Spinal cord (tissue), 10 donors: ENCODE measurements around the gene CDH13. TPM values are rescaled to one million over a fixed set of nuclear protein-coding genes. Genes with fewer than 3 reads are reported as not detected.

Source experiments
- DNase-seq, 6 donors: peaks; one replicate each; pipeline versions ENCODE4 v3.0.0 to v3.0.0-alpha.2; 2013 to 2015; ENCODE audit warnings: low spot score in 6 of 6, low read depth in 4 of 6
- H3K27ac ChIP-seq: one replicate; pipeline ENCODE4 v1.5.1; 2013; ENCODE audit warnings: low read depth, low read length, control low read depth
- H3K27me3 ChIP-seq: one replicate; pipeline ENCODE4 v1.6.1; 2013; ENCODE audit warnings: low read length; ENCODE audit not compliant: control insufficient read depth, insufficient read depth
- H3K36me3 ChIP-seq: one replicate; pipeline ENCODE4 v1.6.1; 2013; ENCODE audit warnings: low read length; ENCODE audit not compliant: control insufficient read depth, insufficient read depth
- H3K4me1 ChIP-seq: one replicate; pipeline ENCODE4 v1.6.1; 2013; ENCODE audit warnings: low read length; ENCODE audit not compliant: control insufficient read depth, insufficient read depth
- H3K4me3 ChIP-seq: one replicate; pipeline ENCODE4 v1.5.1; 2013; ENCODE audit warnings: low read depth, low read length, control low read depth
- H3K9me3 ChIP-seq: one replicate; pipeline ENCODE4 v1.6.1; 2013; ENCODE audit warnings: low read length; ENCODE audit not compliant: control insufficient read depth, insufficient read depth
- WGBS: methylation state at CpG from one replicate; pipeline ENCODE4 v1.1.5; 2013; ENCODE audit warnings: missing lambda C conversion rate; ENCODE audit not compliant: insufficient coverage; 5-methylcytosine and 5-hydroxymethylcytosine counted together
- polyA plus RNA-seq, 2 donors: library from polyadenylated mRNA; unstranded; fragments of 120-200 nt; gene quantifications; one replicate each; pipeline ENCODE4 v1.2.1, GENCODE V29; 2013; ENCODE audit not compliant: insufficient read length in 2 of 2
- total RNA-seq, 2 donors: library from RNA; depleted of rRNA in 1 of 2; stranded (reverse); fragments of 120-200 nt in 1 of 2; fragments of >200 nt in 1 of 2; gene quantifications; one replicate each; pipeline versions ENCODE4 v1.2.3 to v1.2.4, GENCODE V29; 2013 to 2014
- donor health status: healthy.

CDH13 gene
- total and polyA plus RNA-seq, 4 donors: 34.5 to 82.3 (median 76.4) TPM

DNA sequence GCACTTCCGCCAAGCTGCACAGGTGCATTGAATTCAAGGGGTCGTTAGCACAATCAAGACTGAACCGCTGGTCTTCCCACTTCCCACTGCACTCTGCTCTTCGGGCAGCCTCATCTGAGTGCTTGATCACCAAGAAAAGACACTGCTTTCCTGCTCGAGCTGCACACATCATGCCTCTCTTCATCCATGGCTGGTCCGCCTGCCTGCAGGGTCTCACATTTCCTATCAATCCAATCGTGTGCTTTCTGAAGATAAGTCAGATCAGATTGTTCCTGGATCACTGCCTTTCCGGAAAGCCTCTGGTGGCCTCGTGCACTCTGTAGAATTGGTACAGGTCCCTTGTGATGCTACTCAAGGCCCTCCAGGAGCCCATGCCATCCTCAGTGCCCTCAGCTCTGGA lies 1150.2 kb downstream of the CDH13 start:
- Histone ChIP-seq H3K36me3 (no peaks in the 10 kb centered on the region), H3K4me1 (no peaks in the 10 kb centered on the region), H3K9me3 (no peaks in the 10 kb centered on the region), H3K4me3 (no peak overlapping the region), H3K27ac (no peak overlapping the region), H3K27me3 (no peaks in the 10 kb centered on the region)
- DNase-seq: no peak
- 68% methylated on average over 9 of the region's 9 CpGs for WGBS

DNA sequence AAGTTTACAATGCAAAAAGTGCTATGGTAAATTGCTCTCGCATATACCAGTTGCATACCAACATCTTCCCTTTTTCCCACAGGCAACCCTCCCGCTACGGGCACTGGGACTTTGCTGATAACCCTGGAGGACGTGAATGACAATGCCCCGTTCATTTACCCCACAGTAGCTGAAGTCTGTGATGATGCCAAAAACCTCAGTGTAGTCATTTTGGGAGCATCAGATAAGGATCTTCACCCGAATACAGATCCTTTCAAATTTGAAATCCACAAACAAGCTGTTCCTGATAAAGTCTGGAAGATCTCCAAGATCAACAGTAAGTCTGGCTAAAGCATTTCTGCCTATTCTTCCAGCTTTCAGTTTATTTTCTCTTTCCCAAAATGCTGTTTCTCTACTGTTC lies 1153.1 kb downstream of the CDH13 start:
- Histone ChIP-seq H3K9me3 (no peaks in the 10 kb centered on the region), H3K4me3 (no peak overlapping the region), H3K27me3 (no peaks in the 10 kb centered on the region), H3K4me1 (no peaks in the 10 kb centered on the region), H3K27ac (no peak overlapping the region), H3K36me3 (no peaks in the 10 kb centered on the region)
- 40% methylated on average over 2 of the region's 6 CpGs for WGBS
- peak in 1 of 6 donors; percentile 71 for DNase-seq

DNA sequence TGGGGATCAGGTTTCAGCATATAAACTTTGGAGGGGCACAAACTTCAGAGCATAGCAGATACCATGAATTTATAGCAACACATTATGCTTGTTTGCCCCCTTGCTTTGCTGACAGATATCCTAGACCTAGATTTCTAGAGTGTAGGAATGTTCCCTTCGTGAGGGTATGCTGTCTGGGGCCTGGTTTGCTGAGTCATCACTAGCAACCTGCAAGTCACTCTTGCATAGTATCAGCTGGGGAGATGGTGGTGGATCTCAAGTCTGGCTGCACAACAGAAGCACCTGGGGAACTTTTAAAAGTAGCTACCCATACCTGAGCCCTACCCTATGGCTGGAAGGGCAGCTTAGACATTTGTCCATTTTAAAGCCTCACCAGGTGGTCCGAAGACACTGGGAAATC lies 1158.7 kb downstream of the CDH13 start:
- H3K4me1 ChIP-seq: no peaks in the 10 kb centered on the region
- no peak overlapping the region for H3K27ac ChIP-seq
- H3K9me3 ChIP-seq: no peaks in the 10 kb centered on the region
- no peak for DNase-seq
- H3K36me3 ChIP-seq: no peaks in the 10 kb centered on the region
- WGBS: 92% methylated on average over 2 of the region's 2 CpGs
- no peaks in the 10 kb centered on the region for H3K27me3 ChIP-seq
- no peak overlapping the region for H3K4me3 ChIP-seq

DNA sequence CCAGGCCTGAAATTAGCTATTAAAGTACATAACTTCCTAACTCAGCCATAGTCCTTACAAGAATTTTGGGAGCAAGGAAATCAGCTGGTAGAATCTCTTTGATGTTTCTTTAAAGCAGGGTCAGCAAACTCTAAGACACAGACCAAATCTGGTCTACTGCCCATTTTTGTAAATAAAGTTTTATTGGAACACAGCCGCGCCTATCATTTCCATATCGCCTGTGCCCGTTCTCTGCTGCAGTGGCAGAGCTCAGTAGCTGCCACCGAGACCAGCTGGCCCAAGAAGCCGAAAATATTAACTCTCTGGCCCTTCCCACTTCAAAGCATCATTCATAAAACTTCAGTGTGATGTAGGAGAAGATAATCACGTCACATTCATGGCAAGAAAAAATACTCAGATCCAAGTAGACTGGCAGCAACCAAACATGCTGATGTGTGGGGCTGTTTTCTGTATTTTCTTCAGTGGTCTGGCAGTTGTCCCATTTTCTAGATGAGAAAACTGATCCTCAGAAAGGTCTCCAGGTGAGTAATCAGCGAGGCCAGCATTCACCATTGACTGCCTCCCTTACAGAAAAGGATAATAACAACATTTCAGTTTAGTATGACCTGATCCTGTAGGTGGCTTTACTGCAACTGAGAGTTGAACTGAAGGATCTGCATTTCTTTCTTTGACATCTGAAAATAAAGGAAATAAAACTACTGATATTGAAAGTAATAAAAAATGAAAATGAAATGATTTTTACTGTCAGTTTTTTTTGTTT lies 1163.1 kb downstream of the CDH13 start:
- H3K36me3 ChIP-seq: no peaks in the 10 kb centered on the region
- no peaks in the 10 kb centered on the region for H3K9me3 ChIP-seq
- H3K4me3 ChIP-seq: no peak overlapping the region
- H3K4me1 ChIP-seq: no peaks in the 10 kb centered on the region
- WGBS: 100% methylated on average over 2 of the region's 8 CpGs
- H3K27me3 ChIP-seq: no peaks in the 10 kb centered on the region
- no peak overlapping the region for H3K27ac ChIP-seq
- DNase-seq: no peak

DNA sequence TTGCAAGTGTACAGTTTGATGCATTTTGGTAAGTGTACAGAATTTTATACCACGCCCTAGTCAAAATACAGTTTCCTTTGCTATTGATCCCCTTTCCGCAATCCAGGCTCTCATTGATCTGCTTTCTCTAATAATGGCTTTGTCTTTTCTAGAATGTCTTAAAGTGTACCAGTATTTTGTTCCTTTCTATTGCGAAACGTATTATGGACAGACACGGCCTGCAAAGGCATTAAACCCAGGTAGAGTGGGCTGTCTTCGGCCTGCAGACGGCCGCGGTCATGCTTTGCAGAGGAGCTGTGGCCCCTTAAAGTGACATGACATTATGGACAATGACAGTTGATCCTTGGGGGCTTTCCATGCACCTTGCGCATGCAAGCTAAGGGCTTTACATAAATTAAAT lies 1165.1 kb downstream of the CDH13 start:
- 94% methylated on average over 7 of the region's 10 CpGs for WGBS
- H3K4me3 ChIP-seq: no peak overlapping the region
- DNase-seq: no peak
- no peak overlapping the region for H3K27ac ChIP-seq
- no peaks in the 10 kb centered on the region for H3K27me3 ChIP-seq
- H3K9me3 ChIP-seq: no peaks in the 10 kb centered on the region
- peaks cover 5% of the 10 kb centered on the region for H3K4me1 ChIP-seq
- H3K36me3 ChIP-seq: no peaks in the 10 kb centered on the region

DNA sequence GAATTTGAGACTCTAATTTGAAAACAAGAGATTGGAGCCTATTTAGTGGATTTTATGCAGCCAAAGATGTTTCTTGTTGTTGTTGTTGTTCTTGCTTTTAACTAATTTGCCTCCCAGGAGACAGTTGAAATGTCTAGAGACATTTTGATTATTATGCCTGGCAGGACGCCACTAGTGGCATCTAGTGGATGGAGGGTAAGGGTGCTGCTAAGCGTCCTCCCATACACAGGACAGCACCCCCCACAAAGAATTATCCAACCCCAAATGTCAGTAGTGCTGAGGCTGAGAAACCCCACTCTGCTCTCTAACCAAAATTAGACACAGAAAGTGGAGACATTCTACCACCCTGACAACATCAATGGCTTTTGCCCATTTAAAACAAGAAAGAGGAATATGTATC lies 1165.6 kb downstream of the CDH13 start:
- no peak overlapping the region for H3K4me3 ChIP-seq
- no peaks in the 10 kb centered on the region for H3K27me3 ChIP-seq
- no peaks in the 10 kb centered on the region for H3K36me3 ChIP-seq
- no peaks in the 10 kb centered on the region for H3K9me3 ChIP-seq
- no CpG with 5 or more reads among the region's 2 CpGs for WGBS
- peaks cover 5% of the 10 kb centered on the region for H3K4me1 ChIP-seq
- H3K27ac ChIP-seq: no peak overlapping the region
- peak in 1 of 6 donors; percentile 33 for DNase-seq

DNA sequence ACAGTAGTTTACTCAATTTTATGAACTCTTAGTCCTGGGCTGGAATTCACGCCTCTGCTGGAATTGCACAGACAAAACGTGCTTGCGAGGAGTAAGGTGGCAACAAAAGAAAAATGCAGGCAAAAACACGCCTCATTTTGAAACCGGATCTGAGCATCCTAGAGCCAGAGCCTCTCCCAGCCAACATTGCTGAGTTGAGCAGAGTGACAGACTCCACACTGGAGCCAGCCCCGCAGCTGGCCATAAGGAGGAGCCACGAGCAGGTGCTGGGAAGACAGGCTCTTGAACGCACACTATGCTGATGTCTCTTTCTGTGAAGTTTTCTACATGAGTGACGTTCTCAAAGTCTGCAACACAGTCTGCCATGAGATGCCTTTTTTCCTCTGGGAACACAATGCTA lies 1166.4 kb downstream of the CDH13 start:
- 79% methylated on average over 9 of the region's 9 CpGs for WGBS
- no peak for DNase-seq
- no peaks in the 10 kb centered on the region for H3K9me3 ChIP-seq
- H3K36me3 ChIP-seq: no peaks in the 10 kb centered on the region
- no peaks in the 10 kb centered on the region for H3K27me3 ChIP-seq
- no peak overlapping the region for H3K4me3 ChIP-seq
- H3K4me1 ChIP-seq: peaks cover 5% of the 10 kb centered on the region
- H3K27ac ChIP-seq: no peak overlapping the region

DNA sequence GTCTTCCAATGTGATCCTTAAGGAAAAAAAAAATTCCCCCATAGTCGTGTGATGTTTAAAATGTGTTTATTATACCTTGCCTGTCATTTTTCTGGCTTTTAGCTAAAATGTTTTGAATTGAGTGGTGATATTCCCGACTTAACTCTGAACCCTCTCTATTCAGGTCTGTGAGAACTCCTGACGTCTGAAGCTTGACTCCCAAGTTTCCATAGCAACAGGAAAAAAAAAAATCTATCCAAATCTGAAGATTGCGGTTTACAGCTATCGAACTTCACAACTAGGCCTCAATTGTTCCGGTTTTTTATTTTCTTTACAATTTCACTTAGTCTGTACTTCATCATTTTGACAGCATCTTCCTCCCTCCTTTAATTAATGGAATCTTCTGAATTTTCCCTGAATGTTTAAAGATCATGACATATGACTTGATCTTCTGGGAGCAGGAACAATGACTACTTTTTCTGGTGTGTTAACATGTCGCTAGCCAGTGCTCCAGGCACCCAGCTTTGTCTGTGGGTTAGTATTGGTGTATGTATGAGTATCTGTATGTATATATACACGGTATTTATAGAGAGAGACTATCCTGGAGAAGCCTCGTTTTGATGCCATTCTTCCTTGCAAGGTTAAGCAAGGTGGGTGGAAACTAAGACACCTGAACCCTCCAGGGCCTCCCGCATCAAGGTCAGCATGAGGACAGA lies 1168.2 kb downstream of the CDH13 start:
- Histone ChIP-seq H3K9me3 (no peaks in the 10 kb centered on the region), H3K4me1 (peaks cover 5% of the 10 kb centered on the region), H3K27ac (no peak overlapping the region), H3K4me3 (no peak overlapping the region), H3K36me3 (no peaks in the 10 kb centered on the region), H3K27me3 (no peaks in the 10 kb centered on the region)
- 27% methylated on average over 3 of the region's 10 CpGs for WGBS
- peak in 2 of 6 donors; percentile 58 to 87 for DNase-seq

DNA sequence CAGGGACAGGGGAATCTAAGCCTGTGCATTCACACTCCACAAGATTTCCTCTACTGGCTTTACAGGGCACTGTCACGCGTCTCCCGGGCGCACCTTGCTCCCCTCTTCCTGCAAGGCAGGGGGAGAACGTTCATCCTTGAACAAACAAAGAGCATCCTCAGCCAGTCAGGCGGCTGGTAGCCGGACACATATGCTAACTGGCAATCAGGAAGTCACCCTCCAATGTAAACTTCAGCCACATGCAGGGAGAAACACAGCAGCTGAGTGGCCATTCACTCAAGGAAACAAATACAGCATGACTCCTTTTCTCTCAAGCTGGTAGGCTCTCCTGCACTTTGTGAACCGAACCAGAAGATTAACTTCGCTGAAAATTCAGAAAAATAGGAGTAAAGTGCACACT lies 1170.2 kb downstream of the CDH13 start:
- Histone ChIP-seq H3K9me3 (no peaks in the 10 kb centered on the region), H3K4me1 (peaks cover 5% of the 10 kb centered on the region), H3K27ac (no peak overlapping the region), H3K4me3 (no peak overlapping the region), H3K27me3 (no peaks in the 10 kb centered on the region), H3K36me3 (no peaks in the 10 kb centered on the region)
- WGBS: 45% methylated on average over 7 of the region's 9 CpGs
- no peak for DNase-seq

DNA sequence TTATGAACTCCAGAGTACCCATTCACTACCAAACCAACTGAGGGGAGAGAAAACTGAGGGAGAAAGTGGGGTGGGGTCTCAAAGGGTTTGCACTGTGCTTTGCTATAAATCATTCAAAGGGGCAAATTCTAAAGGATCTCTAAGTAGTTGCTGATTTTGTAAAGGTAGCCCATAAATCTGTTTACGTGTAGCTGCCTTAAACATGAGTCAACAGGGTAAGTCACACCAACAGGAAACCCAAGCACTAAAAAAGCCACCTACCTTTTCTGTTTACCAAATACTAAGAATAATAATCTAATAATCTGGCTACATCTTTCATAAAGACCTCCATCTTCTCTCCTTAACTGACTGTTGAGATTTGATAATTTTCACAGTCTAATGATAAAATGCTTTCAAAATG lies 1172.6 kb downstream of the CDH13 start:
- Histone ChIP-seq H3K36me3 (no peaks in the 10 kb centered on the region), H3K4me3 (no peak overlapping the region), H3K27me3 (no peaks in the 10 kb centered on the region), H3K4me1 (peaks cover 8% of the 10 kb centered on the region), H3K9me3 (no peaks in the 10 kb centered on the region), H3K27ac (no peak overlapping the region)
- DNase-seq: no peak
- WGBS: no CpG with 5 or more reads among the region's 1 CpG
